Fibroblast of lung (primary cell): ENCODE measurements around the gene ATOH8.

Experiments
- EZH2 ChIP-seq: IDR thresholded peaks from 2 replicates; pipeline ENCODE4 v1.5.1; 2012; ENCODE audit warnings: low read length, control low read depth, mild to moderate bottlenecking; ENCODE audit errors: missing control alignments
- TF ChIP-seq, protein P1 (sequence below), 2 donors: IDR thresholded peaks in 1 of 2; conservative IDR thresholded peaks in 1 of 2; 1 replicate in 1 of 2; 2 replicates in 1 of 2; pipeline ENCODE4 v1.5.1; 2011 to 2012; ENCODE audit warnings: low read length in 2 of 2, control low read depth in 1 of 2, inconsistent platforms in 1 of 2, low read depth in 1 of 2, mild to moderate bottlenecking in 1 of 2

DNA sequence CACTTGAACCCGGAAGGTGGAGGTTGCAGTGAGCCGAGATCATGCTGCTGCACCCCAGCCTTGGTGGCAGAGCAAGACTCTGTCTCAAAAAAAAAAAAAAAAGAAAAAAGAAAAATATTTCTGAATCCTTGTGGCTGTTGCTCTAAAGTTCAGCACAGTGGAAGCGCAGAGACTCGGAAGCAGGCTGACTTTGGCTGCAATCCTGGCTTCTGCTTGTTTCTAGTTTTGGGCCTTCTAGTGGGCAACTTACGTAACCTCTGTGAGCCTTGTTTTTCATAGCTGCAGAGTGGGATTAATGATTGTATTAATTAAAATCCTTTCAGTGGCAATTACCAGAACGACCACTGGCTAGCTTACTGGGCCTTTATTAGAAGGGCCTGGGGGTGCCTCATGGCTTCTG lies 31.3 kb upstream of the ATOH8 start:
- no peak for TF ChIP-seq EZH2
- TF ChIP-seq, protein P1, sequence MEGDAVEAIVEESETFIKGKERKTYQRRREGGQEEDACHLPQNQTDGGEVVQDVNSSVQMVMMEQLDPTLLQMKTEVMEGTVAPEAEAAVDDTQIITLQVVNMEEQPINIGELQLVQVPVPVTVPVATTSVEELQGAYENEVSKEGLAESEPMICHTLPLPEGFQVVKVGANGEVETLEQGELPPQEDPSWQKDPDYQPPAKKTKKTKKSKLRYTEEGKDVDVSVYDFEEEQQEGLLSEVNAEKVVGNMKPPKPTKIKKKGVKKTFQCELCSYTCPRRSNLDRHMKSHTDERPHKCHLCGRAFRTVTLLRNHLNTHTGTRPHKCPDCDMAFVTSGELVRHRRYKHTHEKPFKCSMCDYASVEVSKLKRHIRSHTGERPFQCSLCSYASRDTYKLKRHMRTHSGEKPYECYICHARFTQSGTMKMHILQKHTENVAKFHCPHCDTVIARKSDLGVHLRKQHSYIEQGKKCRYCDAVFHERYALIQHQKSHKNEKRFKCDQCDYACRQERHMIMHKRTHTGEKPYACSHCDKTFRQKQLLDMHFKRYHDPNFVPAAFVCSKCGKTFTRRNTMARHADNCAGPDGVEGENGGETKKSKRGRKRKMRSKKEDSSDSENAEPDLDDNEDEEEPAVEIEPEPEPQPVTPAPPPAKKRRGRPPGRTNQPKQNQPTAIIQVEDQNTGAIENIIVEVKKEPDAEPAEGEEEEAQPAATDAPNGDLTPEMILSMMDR (conservative IDR thresholded peaks at IDR 0.05 in 1 of 2, IDR thresholded peaks at IDR 0.05 in 1 of 2; ENCODE audit: low read depth in 1 of 2, low read length in 2 of 2), result no peak
